Measurements from ENCODE around the gene SAMD10. TPM values are rescaled to one million over a fixed set of nuclear protein-coding genes. Genes with fewer than 3 reads are reported as not detected.
A peak's percentile ranks its signal among the peaks of the same experiment; 100 is the strongest.

The SAMD10 gene
- total RNA-seq, 2 experiments from 2014 or later: 23.7 to 24.5 TPM

- CTCF ChIA-PET: no interaction called here
- Mint-ChIP-seq H3K27me3 (no peaks in the 10 kb centered on the region), H3K4me3 (no peak overlapping the region), H3K4me1 (ENCODE audit: low read depth) (peaks cover 20% of the 10 kb centered on the region), H3K36me3 (peaks cover 11% of the 10 kb centered on the region), H3K9me3 (no peaks in the 10 kb centered on the region), H3K27ac (no peak overlapping the region)
- DNase-seq: no peak
- POLR2A ChIA-PET: interaction anchor here (1.3 kb wide), 1 partner anchor 9 kb away, joined by 4 read pairs; no protein-coding TSS in a partner anchor
- intact Hi-C loops (cut with micrococcal nuclease): no loop called here
Observed at GRCh38 chr20:63942969-63943807, 36.3 kb downstream of the SAMD10 start.

- Mint-ChIP-seq H3K36me3 (peaks cover 11% of the 10 kb centered on the region), H3K27me3 (no peaks in the 10 kb centered on the region), H3K27ac (peak overlapping the region; percentile 77), H3K4me1 (ENCODE audit: low read depth) (peaks cover 12% of the 10 kb centered on the region), H3K4me3 (no peak overlapping the region), H3K9me3 (no peaks in the 10 kb centered on the region)
- peak; percentile 63 for DNase-seq
- intact Hi-C loops (cut with micrococcal nuclease): no loop called here
- POLR2A ChIA-PET: interaction anchor here (1.3 kb wide), 1 partner anchor 10 kb away, joined by 4 read pairs; no protein-coding TSS in a partner anchor
- CTCF ChIA-PET: no interaction called here
Observed at GRCh38 chr20:63942250-63942951, 37.0 kb downstream of the SAMD10 start.

GRCh38 chr20:63941282-63942081 lies 38.0 kb downstream of the SAMD10 start:
- peak overlapping the region; percentile 49 for H3K27ac Mint-ChIP-seq
- ChIA-PET POLR2A (no interaction called here), CTCF (interaction anchor here (0.9 kb wide), 1 partner anchor 33 kb away, joined by 4 read pairs; no protein-coding TSS in a partner anchor)
- no peaks in the 10 kb centered on the region for H3K27me3 Mint-ChIP-seq
- H3K4me3 Mint-ChIP-seq: no peak overlapping the region
- peak; percentile 85 for DNase-seq
- peaks cover 11% of the 10 kb centered on the region for H3K36me3 Mint-ChIP-seq
- peaks cover 5% of the 10 kb centered on the region for H3K4me1 Mint-ChIP-seq (ENCODE audit: low read depth)
- no peaks in the 10 kb centered on the region for H3K9me3 Mint-ChIP-seq
- intact Hi-C loops (cut with micrococcal nuclease): no loop called here

GRCh38 chr20:63940472-63941266 lies 38.8 kb downstream of the SAMD10 start:
- Mint-ChIP-seq H3K36me3 (peaks cover 11% of the 10 kb centered on the region), H3K27me3 (no peaks in the 10 kb centered on the region), H3K9me3 (no peaks in the 10 kb centered on the region), H3K27ac (no peak overlapping the region), H3K4me1 (ENCODE audit: low read depth) (peaks cover 5% of the 10 kb centered on the region), H3K4me3 (no peak overlapping the region)
- ChIA-PET POLR2A (no interaction called here), CTCF (interaction anchor here (0.9 kb wide), 1 partner anchor 33 kb away, joined by 4 read pairs; no protein-coding TSS in a partner anchor)
- intact Hi-C loops (cut with micrococcal nuclease): no loop called here
- DNase-seq: no peak

- H3K9me3 Mint-ChIP-seq: no peaks in the 10 kb centered on the region
- CTCF ChIA-PET: no interaction called here
- H3K27me3 Mint-ChIP-seq: no peaks in the 10 kb centered on the region
- no peak overlapping the region for H3K4me3 Mint-ChIP-seq
- intact Hi-C loops (cut with micrococcal nuclease): no loop called here
- POLR2A ChIA-PET: no interaction called here
- no peak for DNase-seq
- peaks cover 5% of the 10 kb centered on the region for H3K4me1 Mint-ChIP-seq (ENCODE audit: low read depth)
- H3K27ac Mint-ChIP-seq: no peak overlapping the region
- peaks cover 12% of the 10 kb centered on the region for H3K36me3 Mint-ChIP-seq
Observed at GRCh38 chr20:63940071-63940471, 39.4 kb downstream of the SAMD10 start.

GRCh38 chr20:63939061-63939935 lies 40.1 kb downstream of the SAMD10 start:
- H3K4me3 Mint-ChIP-seq: no peak overlapping the region
- peaks cover 12% of the 10 kb centered on the region for H3K36me3 Mint-ChIP-seq
- no peaks in the 10 kb centered on the region for H3K27me3 Mint-ChIP-seq
- intact Hi-C loops (cut with micrococcal nuclease): no loop called here
- no peak overlapping the region for H3K27ac Mint-ChIP-seq
- peaks cover 5% of the 10 kb centered on the region for H3K4me1 Mint-ChIP-seq (ENCODE audit: low read depth)
- H3K9me3 Mint-ChIP-seq: no peaks in the 10 kb centered on the region
- POLR2A ChIA-PET: no interaction called here
- CTCF ChIA-PET: no interaction called here
- no peak for DNase-seq

GRCh38 chr20:63937596-63937995 lies 41.8 kb downstream of the SAMD10 start:
- H3K9me3 Mint-ChIP-seq: no peaks in the 10 kb centered on the region
- H3K4me3 Mint-ChIP-seq: no peak overlapping the region
- intact Hi-C loops (cut with micrococcal nuclease): no loop called here
- ChIA-PET POLR2A (no interaction called here), CTCF (no interaction called here)
- H3K36me3 Mint-ChIP-seq: peaks cover 12% of the 10 kb centered on the region
- no peak for DNase-seq
- peaks cover 5% of the 10 kb centered on the region for H3K4me1 Mint-ChIP-seq (ENCODE audit: low read depth)
- no peak overlapping the region for H3K27ac Mint-ChIP-seq
- no peaks in the 10 kb centered on the region for H3K27me3 Mint-ChIP-seq

- no peaks in the 10 kb centered on the region for H3K27me3 Mint-ChIP-seq
- no peak for DNase-seq
- CTCF ChIA-PET: interaction anchor here (1.0 kb wide), 1 partner anchor 62 kb away, joined by 3 read pairs; no protein-coding TSS in a partner anchor
Observed at GRCh38 chr20:63935447-63935846, 44.0 kb downstream of the SAMD10 start.

GRCh38 chr20:63934271-63935068 lies 45.0 kb downstream of the SAMD10 start:
- Mint-ChIP-seq H3K27ac (no peak overlapping the region), H3K4me3 (no peak overlapping the region), H3K4me1 (ENCODE audit: low read depth) (no peaks in the 10 kb centered on the region), H3K27me3 (no peaks in the 10 kb centered on the region), H3K36me3 (peaks cover 21% of the 10 kb centered on the region), H3K9me3 (no peaks in the 10 kb centered on the region)
- intact Hi-C loops (cut with micrococcal nuclease): no loop called here
- ChIA-PET POLR2A (no interaction called here), CTCF (interaction anchor here (1.0 to 1.1 kb wide), 2 partner anchors 59 to 61 kb away, joined by 3 read pairs; no protein-coding TSS in a partner anchor)
- DNase-seq: no peak

More at GRCh38 chr20:63935447-63935846, 44.0 kb downstream of the SAMD10 start:
- POLR2A ChIA-PET: no interaction called here
- Mint-ChIP-seq H3K27ac (no peak overlapping the region), H3K36me3 (peaks cover 20% of the 10 kb centered on the region), H3K4me3 (no peak overlapping the region), H3K4me1 (ENCODE audit: low read depth) (no peaks in the 10 kb centered on the region), H3K9me3 (no peaks in the 10 kb centered on the region)
- intact Hi-C loops (cut with micrococcal nuclease): no loop called here

GRCh38 chr20:63933646-63934045 lies 45.8 kb downstream of the SAMD10 start:
- Mint-ChIP-seq H3K9me3 (no peaks in the 10 kb centered on the region), H3K27me3 (no peaks in the 10 kb centered on the region), H3K4me3 (no peak overlapping the region), H3K36me3 (peaks cover 27% of the 10 kb centered on the region), H3K4me1 (ENCODE audit: low read depth) (no peaks in the 10 kb centered on the region), H3K27ac (no peak overlapping the region)
- ChIA-PET CTCF (interaction anchor here (0.6 to 1.2 kb wide), 2 partner anchors 38 to 40 kb away, joined by 3 read pairs; no protein-coding TSS in a partner anchor), POLR2A (no interaction called here)
- intact Hi-C loops (cut with micrococcal nuclease): no loop called here
- no peak for DNase-seq

Measured in activated CD4-positive, alpha-beta memory T cell treated with anti-CD3 and anti-CD28 coated beads for 36 hours (primary cell).